GM18873 (cell line): ENCODE measurements around the gene NR1I2.

Experiments used
- ATAC-seq: cut with Tn5 transposase; IDR thresholded peaks from one replicate; pipeline ENCODE4 v1.9.1; 2021; ENCODE audit warnings: mild to moderate bottlenecking, moderate library complexity, moderate number of reproducible peaks; ENCODE audit not compliant: unreplicated experiment, low FRiP score

NR1I2 gene

GRCh38 chr3:119781330-119782198, at the start of gene NR1I2:
Gene NR1I2 (plus strand): TSS chr3:119782101.
- ATAC-seq = no peak

DNA sequence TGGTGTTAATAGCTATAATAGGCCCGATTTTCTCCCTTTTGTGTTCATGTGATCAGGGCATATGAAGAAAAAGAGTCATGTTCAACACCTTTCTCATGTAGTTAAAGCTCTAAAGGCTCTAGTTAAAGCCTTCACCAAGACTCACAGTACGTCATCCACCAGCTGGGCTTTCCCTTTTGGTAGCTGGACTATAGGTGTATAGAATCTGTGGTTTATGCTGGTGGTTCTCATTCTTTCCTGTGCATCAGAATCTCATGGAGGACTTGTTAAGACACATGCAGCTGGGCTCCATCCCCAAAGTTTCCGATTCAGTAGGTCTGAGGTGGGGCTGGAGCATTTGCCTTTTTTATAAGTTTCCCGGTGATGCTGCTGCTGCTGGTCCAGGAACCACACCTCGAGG, 48.1 kb upstream of the NR1I2 start:
- no peak for ATAC-seq

GRCh38 chr3:119738741-119739140, 43.2 kb upstream of the NR1I2 start:
- ATAC-seq = no peak

GRCh38 chr3:119741657-119742590, 40.0 kb upstream of the NR1I2 start:
- no peak for ATAC-seq

- ATAC-seq = no peak
Measured at GRCh38 chr3:119743921-119744320, 38.0 kb upstream of the NR1I2 start.

DNA sequence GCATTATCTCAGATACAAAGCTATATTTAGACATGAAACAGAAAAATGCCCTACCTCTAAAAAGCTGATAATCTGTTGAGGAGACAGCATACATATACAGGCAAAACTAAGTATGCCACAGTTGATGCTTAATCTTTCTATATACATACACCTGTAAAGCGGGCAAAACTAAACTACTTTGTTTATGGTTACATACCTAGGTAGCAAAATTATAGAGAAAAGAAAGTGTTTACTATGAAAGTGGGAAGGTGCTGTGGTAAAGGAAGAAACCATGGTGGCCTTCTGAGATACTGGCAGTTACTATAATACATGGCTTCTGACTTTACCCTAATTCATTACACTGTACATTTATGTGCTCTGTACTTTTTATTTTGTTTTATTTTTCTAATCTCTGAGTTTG, 36.0 kb upstream of the NR1I2 start:
- peak; percentile 80 for ATAC-seq

GRCh38 chr3:119746423-119746822, 35.5 kb upstream of the NR1I2 start:
- ATAC-seq = no peak

- ATAC-seq = no peak
Measured at GRCh38 chr3:119747357-119747756, 34.5 kb upstream of the NR1I2 start.

GRCh38 chr3:119748991-119749390, 32.9 kb upstream of the NR1I2 start:
- ATAC-seq = no peak

DNA sequence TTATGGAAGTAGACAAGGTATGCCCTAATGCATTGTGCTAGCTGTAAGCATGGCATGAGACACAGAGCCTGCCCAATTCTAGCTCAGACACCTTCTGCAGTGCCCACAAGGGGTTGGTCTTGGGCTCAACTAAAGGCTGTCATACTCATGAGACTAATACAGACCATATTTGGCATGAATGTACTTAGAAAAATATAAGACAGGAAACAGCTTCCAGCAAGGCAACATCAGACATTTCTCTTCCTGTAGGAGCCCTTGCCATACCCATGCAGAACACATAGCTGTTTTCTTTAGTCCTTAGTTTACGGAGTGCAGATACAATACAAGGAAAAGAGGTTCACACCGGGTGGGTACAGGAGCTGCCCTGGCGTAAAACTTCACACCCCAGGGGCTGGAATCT, 30.5 kb upstream of the NR1I2 start:
- ATAC-seq = no peak

- ATAC-seq = peak; percentile 59
Measured at GRCh38 chr3:119759962-119760361, 21.9 kb upstream of the NR1I2 start.

GRCh38 chr3:119762876-119763275, 19.0 kb upstream of the NR1I2 start:
- no peak for ATAC-seq

DNA sequence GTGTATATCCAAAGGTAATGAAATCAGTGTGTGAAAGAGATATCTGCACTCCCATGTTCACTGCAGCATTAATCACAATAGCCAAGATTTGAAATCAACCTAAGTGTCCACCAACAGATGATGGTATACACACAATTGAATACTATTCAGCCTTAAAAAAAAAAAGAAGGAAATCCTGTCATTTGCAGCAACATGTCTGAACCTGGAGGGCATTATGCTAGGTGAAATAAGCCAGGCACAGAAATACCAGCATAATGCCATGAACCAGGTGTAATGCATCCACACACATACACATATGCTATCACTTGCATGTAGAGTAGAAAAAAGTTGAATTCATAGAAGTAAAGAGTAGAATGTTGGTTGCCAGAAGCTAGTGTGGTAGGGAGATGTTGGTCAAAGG, 18.4 kb upstream of the NR1I2 start:
- no peak for ATAC-seq

- no peak for ATAC-seq
Measured at GRCh38 chr3:119765239-119765638, 16.7 kb upstream of the NR1I2 start.

DNA sequence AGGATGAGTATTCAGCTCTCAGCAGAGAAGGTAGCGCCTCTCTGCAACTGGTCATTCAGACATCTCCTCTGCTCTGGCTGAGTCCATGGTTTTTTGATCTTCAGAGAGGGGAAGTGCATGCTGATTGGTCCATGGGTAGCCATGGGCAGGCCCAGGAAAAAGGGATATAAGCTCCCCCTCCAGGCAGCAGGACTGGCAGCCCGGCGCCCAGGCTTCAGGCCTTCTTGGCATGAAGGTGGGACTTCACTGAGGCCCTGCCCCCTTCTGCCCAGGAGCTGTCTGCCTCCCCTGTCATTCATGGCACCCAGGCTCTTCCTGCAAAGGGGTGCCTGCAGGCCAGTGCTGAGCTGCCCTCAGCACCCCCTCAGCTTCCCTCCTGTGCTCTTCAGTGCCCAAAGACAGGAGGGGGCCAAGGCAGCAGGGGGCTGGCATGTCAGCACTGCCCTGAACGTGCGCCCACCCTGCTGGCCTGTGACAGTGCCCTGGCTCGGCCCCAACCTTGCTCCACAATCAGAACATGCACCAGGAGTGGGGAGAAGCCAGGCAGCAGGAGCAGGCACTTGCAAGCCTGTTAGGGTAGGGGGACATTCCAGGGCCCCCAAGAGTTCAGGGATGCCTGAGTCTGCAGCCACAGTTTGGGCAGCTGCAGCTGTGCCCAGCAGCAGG, 13.8 kb upstream of the NR1I2 start:
- no peak for ATAC-seq

DNA sequence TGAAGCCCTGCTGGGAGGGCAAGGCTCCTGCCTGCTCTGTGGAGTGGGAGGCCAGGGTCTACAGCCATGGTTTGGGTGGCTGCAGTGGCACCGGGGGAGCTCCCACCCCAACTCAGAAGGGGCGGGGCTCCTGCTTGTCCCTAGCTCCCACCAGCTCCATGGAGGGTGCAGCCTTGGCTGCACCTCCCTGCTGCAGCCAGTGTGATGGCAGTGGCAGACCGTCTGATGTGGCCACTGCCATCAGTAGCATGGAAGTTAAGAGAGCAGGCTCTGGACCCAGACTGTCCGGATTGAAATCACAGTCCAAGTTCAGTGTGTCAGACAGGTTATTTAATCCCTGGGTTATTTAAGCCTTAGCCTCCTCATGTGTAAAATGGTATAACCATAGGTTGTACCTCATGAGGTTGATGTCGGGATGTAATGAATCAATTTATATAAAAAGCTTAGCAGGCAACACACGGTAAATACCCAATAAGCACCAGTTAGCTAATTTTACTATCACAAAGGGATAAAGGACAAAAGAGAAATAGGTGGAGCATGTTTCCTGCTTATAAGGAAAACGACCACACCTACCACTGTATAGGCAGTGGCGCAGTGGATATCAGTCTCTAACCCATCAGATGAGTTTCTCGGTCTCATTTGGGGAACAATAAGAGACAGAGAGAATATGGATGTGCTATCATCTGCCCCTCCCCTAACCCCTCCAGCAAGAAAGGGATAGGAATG, 13.1 kb upstream of the NR1I2 start:
- no peak for ATAC-seq

DNA sequence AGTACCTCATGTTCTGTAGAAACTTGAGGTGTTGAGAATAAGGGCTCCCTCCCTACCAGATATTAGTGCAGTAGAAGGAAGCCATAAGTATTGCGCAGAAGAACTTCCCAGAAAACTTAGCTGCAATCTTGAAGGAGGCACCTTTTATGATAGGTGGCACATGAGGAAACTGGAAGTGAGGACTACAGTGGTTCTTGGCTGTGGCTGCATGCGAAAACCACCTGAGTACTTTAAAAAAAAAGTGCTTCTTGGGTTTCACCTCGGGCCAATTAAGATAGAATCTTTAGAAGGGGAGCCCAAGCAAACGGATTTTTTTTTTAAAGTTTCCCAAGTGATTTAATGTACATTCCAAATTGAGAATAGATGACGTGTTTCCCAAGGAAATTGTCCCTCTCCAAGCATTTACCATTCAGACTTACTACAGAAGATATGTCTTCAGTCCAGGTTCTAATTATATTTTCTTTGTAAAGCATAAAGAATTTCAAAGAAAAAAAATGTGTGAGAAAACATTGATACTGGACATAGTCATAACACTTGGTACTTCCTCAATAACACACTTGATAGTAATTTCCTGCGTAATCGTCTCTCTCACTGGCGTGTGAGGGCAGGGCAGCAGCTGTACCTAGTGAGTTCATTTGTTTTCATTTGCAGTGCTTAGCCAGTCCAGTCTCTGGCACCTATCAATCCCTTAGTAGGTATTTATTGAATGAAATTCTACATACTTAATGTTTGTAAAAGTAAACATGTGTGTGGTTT, 12.3 kb upstream of the NR1I2 start:
- ATAC-seq = no peak

GRCh38 chr3:119774444-119774843, 7.5 kb upstream of the NR1I2 start:
- ATAC-seq = no peak

GRCh38 chr3:119776304-119776703, 5.6 kb upstream of the NR1I2 start:
- ATAC-seq = no peak
